GM12878 (cell line): Measurements from ENCODE around the gene TFPI2. TPM values are rescaled to one million over a fixed set of nuclear protein-coding genes. Genes with fewer than 3 reads are reported as not detected.

Experiments
- ATAC-seq: fragments of 200-7000 bp; cut with Tn5 transposase; 3 replicates; pipeline ENCODE4 v1.9.1; 2020; ENCODE audit warnings: mild to moderate bottlenecking, moderate library complexity
- BruUV-seq: library from RNA; stranded (reverse); fragments of 400-500 nt; replicated peaks from 2 replicates; lab custom pipeline; 2021; lab: Mats Ljungman, UMichigan
- CTCF ChIA-PET: fragments of 300-600 bp; sonication (Branson Sonifier 250); formaldehyde crosslinking; extraction: SDS; loops from one replicate; lab custom pipeline; 2021; ENCODE audit warnings: inconsistent platforms; lab: Yijun Ruan, JAX
- POLR2A ChIA-PET: fragments of 350-600 bp; formaldehyde crosslinking; extraction: SDS; loops from one replicate; lab custom pipeline; 2021; ENCODE audit warnings: inconsistent platforms; lab: Charles Lee
- RAD21 ChIA-PET: fragments of 300-600 bp; sonication (Branson Sonifier 250); formaldehyde crosslinking; loops from one replicate; lab custom pipeline; 2023; ENCODE audit warnings: antibody characterized with exemption; ENCODE audit not compliant: unreplicated experiment; lab: Charles Lee
- SMC1A ChIA-PET: fragments of 300-600 bp; sonication (Branson Sonifier 250); formaldehyde crosslinking; loops from one replicate; lab custom pipeline; 2023; ENCODE audit not compliant: unreplicated experiment, uncharacterized antibody; lab: Charles Lee
- DNase-seq: peaks from one replicate; pipeline ENCODE4 v3.0.0-alpha.2; 2011; ENCODE audit warnings: low read depth, low spot score
- FAIRE-seq: peaks from 3 replicates; lab custom pipeline; 2011; peaks lifted over from hg19 to GRCh38; lab: Jason Lieb, UNC
- H2AFZ ChIP-seq: 2 replicates; pipeline ENCODE4 v1.6.0; 2011; ENCODE audit warnings: low read depth, low read length, control low read depth; ENCODE audit not compliant: control insufficient read depth
- H3K27ac ChIP-seq: 2 replicates; pipeline ENCODE4 v1.5.1; 2011; ENCODE audit warnings: control low read depth; ENCODE audit not compliant: control insufficient read depth, insufficient read depth
- H3K27me3 ChIP-seq, 2 experiments: replicated peaks in 1 of 2; 2 replicates each; pipeline versions ENCODE4 v1.6.0 to v1.6.1; 2011; ENCODE audit warnings: low read length in 1 of 2; ENCODE audit not compliant: control insufficient read depth in 2 of 2, insufficient read depth in 2 of 2
- H3K36me3 ChIP-seq, 2 experiments: 2 replicates each; pipeline ENCODE4 v1.5.1; 2011; ENCODE audit warnings: low read length in 1 of 2; ENCODE audit not compliant: control insufficient read depth in 2 of 2, insufficient read depth in 2 of 2
- H3K4me1 ChIP-seq: 2 replicates; pipeline ENCODE4 v1.6.1; 2011; ENCODE audit warnings: mild to moderate bottlenecking, low read length, moderate library complexity, mixed read lengths; ENCODE audit not compliant: control insufficient read depth, insufficient read depth
- H3K4me2 ChIP-seq: 2 replicates; pipeline ENCODE4 v1.6.0; 2011; ENCODE audit warnings: control low read depth; ENCODE audit not compliant: control insufficient read depth, insufficient read depth
- H3K4me3 ChIP-seq: fragments of 200-600 bp; sonication (generic); 2 replicates; pipeline ENCODE4 v1.5.1; 2016
- H3K79me2 ChIP-seq: 2 replicates; pipeline ENCODE4 v1.6.0; 2011; ENCODE audit warnings: low read length; ENCODE audit not compliant: control insufficient read depth, insufficient read depth
- H3K9ac ChIP-seq: 2 replicates; pipeline ENCODE4 v1.8.0; 2011; ENCODE audit warnings: low read length, control low read depth, mixed read lengths; ENCODE audit not compliant: control insufficient read depth, insufficient read depth
- H3K9me3 ChIP-seq: replicated peaks from 3 replicates; pipeline ENCODE4 v1.5.1; 2011; ENCODE audit warnings: mild to moderate bottlenecking, low read length; ENCODE audit not compliant: control insufficient read depth, insufficient read depth
- H4K20me1 ChIP-seq: 2 replicates; pipeline ENCODE4 v1.6.0; 2011; ENCODE audit not compliant: control insufficient read depth, insufficient read depth
- ASH2L ChIP-seq: fragments of 300-600, 200-600 bp; sonication (generic); IDR thresholded peaks from 2 replicates; pipeline ENCODE4 v1.6.1; 2017; ENCODE audit warnings: low read depth, mild to moderate bottlenecking, borderline replicate concordance
- ATF3 ChIP-seq: IDR thresholded peaks from 2 replicates; pipeline ENCODE4 v1.6.1; 2011; ENCODE audit warnings: low read depth, mild to moderate bottlenecking, low read length, moderate library complexity, borderline replicate concordance; ENCODE audit errors: extremely low read depth
- BCLAF1 ChIP-seq: fragments of 450-650 bp; IDR thresholded peaks from 2 replicates; pipeline ENCODE4 v1.6.1; 2017; ENCODE audit warnings: antibody characterized with exemption, mild to moderate bottlenecking, moderate library complexity
- EZH2 ChIP-seq: IDR thresholded peaks from 2 replicates; pipeline ENCODE4 v1.6.1; 2012; ENCODE audit warnings: low read depth, mild to moderate bottlenecking, control low read depth, inconsistent platforms, low read length, borderline replicate concordance; ENCODE audit not compliant: control insufficient read depth
- FOS ChIP-seq: IDR thresholded peaks from 3 replicates; pipeline ENCODE4 v1.6.1; 2011; ENCODE audit warnings: borderline replicate concordance; ENCODE audit not compliant: insufficient read length; ENCODE audit errors: extremely low read depth
- MEF2A ChIP-seq: IDR thresholded peaks from 2 replicates; pipeline ENCODE4 v1.6.1; 2011; ENCODE audit warnings: low read depth, mild to moderate bottlenecking, low read length, moderate library complexity; ENCODE audit not compliant: insufficient read depth
- MTA2 ChIP-seq: fragments of 450-650 bp; IDR thresholded peaks from 2 replicates; pipeline ENCODE4 v1.6.1; 2016; ENCODE audit warnings: low read depth, mild to moderate bottlenecking, moderate library complexity
- MXI1 ChIP-seq: fragments of 150-350 bp; IDR thresholded peaks from 2 replicates; pipeline ENCODE4 v1.6.1; 2011; ENCODE audit warnings: low read depth, mild to moderate bottlenecking, inconsistent platforms, low read length, improper control_type of control experiment
- NBN ChIP-seq: fragments of 450-650 bp; IDR thresholded peaks from 2 replicates; pipeline ENCODE4 v1.6.1; 2016
- POLR2AphosphoS2 ChIP-seq: IDR thresholded peaks from 2 replicates; pipeline ENCODE4 v1.6.1; 2011; ENCODE audit warnings: low read depth, mild to moderate bottlenecking, low read length, improper control_type of control experiment, moderate library complexity
- STAT3 ChIP-seq: IDR thresholded peaks from 2 replicates; pipeline ENCODE4 v1.6.1; 2011; ENCODE audit warnings: low read depth, low read length, improper control_type of control experiment
- TARDBP ChIP-seq: IDR thresholded peaks from 2 replicates; pipeline ENCODE4 v1.6.1; 2016; ENCODE audit warnings: borderline replicate concordance
- USF2 ChIP-seq: IDR thresholded peaks from 2 replicates; pipeline ENCODE4 v1.6.1; 2011; ENCODE audit warnings: low read depth, low read length, improper control_type of control experiment, borderline replicate concordance
- WGBS: methylation state at CpG from one replicate; pipeline ENCODE4 v1.1.6; 2016; ENCODE audit warnings: low lambda C conversion rate; ENCODE audit not compliant: insufficient replicate concordance, insufficient coverage; ENCODE audit errors: missing lambda C conversion rate; 5-methylcytosine and 5-hydroxymethylcytosine counted together
- in situ Hi-C: fragments of 300-500 bp; cut with MboI; formaldehyde crosslinking; loops from 9 replicates; pipeline ENCODE4 v1.14.3; 2018; ENCODE audit warnings: mixed read lengths
- intact Hi-C: fragments of 100-400 bp; cut with micrococcal nuclease; formaldehyde crosslinking; loops from one replicate; pipeline ENCODE4 v1.14.2; 2022; ENCODE audit not compliant: unreplicated experiment
- polyA plus RNA-seq, 11 experiments: library from polyadenylated mRNA; depleted of rRNA in 4 of 11; unstranded in 6 of 11; stranded (reverse) in 5 of 11; fragments of >200 nt; fragmentation: Nextera tagmentation in 4 of 11; fragmentation: Illumina TruSeq in 1 of 11; extraction: Ambion mirVana in 4 of 11; extraction: Trizol in 1 of 11; gene quantifications; 1 replicate in 1 of 11; 2 replicates in 10 of 11; pipeline versions ENCODE4 v1.2.1 to v1.2.3, GENCODE V29; 2011 to 2016; ENCODE audit warnings: inconsistent platforms in 2 of 11, missing spikeins in 2 of 11, low read depth in 1 of 11
- total RNA-seq, 4 experiments: library from RNA; depleted of rRNA in 3 of 4; stranded (reverse); fragments of >200 nt in 3 of 4; fragmentation: Illumina TruSeq in 1 of 4; extraction: Trizol in 1 of 4; gene quantifications; 2 replicates each; pipeline versions ENCODE4 v1.2.1 to v1.2.3, GENCODE V29; 2013 to 2021
- TF ChIP-seq, protein P1 (sequence below): fragments of 450-650 bp; formaldehyde crosslinking; IDR thresholded peaks from 2 replicates; pipeline ENCODE4 v1.4.0; 2022; ENCODE audit warnings: mild to moderate bottlenecking, moderate library complexity
- TF ChIP-seq, protein P2 (sequence below): fragments of 450-650 bp; conservative IDR thresholded peaks from 2 replicates; pipeline ENCODE4 v1.6.1; 2017; ENCODE audit warnings: mild to moderate bottlenecking, moderate library complexity

The TFPI2 gene
- total and polyA plus RNA-seq, 10 of the 15 experiments (the other 5 are each of a cell fraction or from before 2014, with no cell fraction given): 0.07 to 1.1 (median 0.31) TPM; not detected in 5

- ChIA-PET CTCF (interaction anchor here (0.9 to 4.5 kb wide), 2 partner anchors 21 to 164 kb away, joined by 3 to 25 read pairs; no protein-coding TSS in a partner anchor), POLR2A (no interaction called here), SMC1A (no interaction called here), RAD21 (no interaction called here)
- no peak overlapping the region for H3K4me3 ChIP-seq
- ATAC-seq (no peak), DNase-seq (no peak), FAIRE-seq (no peak)
- H3K27ac ChIP-seq: no peak overlapping the region
- H3K4me2 ChIP-seq: no peak overlapping the region
- H3K4me1 ChIP-seq: no peaks in the 10 kb centered on the region
- WGBS: 38% methylated on average over 1 of the region's 1 CpG
- no peak overlapping the region for H2AFZ ChIP-seq
- no peaks in the 10 kb centered on the region for H3K27me3 ChIP-seq
- H3K9me3 ChIP-seq: no peaks in the 10 kb centered on the region
- H4K20me1 ChIP-seq: no peaks in the 10 kb centered on the region
- intact Hi-C loops (loop anchor here (10.0 kb wide), 1 partner anchor 59 kb away; no protein-coding TSS in a partner anchor), in situ Hi-C loops (no loop called here)
- H3K36me3 ChIP-seq: no peaks in the 10 kb centered on the region
- BruUV-seq: no TSS peak
- H3K9ac ChIP-seq: no peak overlapping the region
- no peaks in the 10 kb centered on the region for H3K79me2 ChIP-seq
- TF ChIP-seq, protein P1, sequence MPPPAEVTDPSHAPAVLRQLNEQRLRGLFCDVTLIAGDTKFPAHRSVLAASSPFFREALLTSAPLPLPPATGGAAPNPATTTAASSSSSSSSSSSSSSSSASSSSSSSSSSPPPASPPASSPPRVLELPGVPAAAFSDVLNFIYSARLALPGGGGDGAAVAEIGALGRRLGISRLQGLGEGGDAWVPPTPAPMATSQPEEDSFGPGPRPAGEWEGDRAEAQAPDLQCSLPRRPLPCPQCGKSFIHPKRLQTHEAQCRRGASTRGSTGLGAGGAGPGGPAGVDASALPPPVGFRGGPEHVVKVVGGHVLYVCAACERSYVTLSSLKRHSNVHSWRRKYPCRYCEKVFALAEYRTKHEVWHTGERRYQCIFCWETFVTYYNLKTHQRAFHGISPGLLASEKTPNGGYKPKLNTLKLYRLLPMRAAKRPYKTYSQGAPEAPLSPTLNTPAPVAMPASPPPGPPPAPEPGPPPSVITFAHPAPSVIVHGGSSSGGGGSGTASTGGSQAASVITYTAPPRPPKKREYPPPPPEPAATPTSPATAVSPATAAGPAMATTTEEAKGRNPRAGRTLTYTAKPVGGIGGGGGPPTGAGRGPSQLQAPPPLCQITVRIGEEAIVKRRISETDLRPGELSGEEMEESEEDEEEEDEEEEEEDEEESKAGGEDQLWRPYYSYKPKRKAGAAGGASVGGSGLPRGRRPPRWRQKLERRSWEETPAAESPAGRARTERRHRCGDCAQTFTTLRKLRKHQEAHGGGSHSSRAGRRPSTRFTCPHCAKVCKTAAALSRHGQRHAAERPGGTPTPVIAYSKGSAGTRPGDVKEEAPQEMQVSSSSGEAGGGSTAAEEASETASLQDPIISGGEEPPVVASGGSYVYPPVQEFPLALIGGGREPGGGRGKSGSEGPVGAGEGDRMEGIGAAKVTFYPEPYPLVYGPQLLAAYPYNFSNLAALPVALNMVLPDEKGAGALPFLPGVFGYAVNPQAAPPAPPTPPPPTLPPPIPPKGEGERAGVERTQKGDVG (CRISPR knock-in tag): no peak
- TF ChIP-seq EZH2 (no peak), MXI1 (no peak), MEF2A (no peak), FOS (no peak), TARDBP (no peak), MTA2 (no peak), POLR2AphosphoS2 (no peak), STAT3 (no peak), BCLAF1 (no peak), NBN (no peak), USF2 (no peak), ATF3 (no peak), ASH2L (no peak)
- TF ChIP-seq, protein P2, sequence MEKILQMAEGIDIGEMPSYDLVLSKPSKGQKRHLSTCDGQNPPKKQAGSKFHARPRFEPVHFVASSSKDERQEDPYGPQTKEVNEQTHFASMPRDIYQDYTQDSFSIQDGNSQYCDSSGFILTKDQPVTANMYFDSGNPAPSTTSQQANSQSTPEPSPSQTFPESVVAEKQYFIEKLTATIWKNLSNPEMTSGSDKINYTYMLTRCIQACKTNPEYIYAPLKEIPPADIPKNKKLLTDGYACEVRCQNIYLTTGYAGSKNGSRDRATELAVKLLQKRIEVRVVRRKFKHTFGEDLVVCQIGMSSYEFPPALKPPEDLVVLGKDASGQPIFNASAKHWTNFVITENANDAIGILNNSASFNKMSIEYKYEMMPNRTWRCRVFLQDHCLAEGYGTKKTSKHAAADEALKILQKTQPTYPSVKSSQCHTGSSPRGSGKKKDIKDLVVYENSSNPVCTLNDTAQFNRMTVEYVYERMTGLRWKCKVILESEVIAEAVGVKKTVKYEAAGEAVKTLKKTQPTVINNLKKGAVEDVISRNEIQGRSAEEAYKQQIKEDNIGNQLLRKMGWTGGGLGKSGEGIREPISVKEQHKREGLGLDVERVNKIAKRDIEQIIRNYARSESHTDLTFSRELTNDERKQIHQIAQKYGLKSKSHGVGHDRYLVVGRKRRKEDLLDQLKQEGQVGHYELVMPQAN: no peak
Measured at GRCh38 chr7:93923942-93924341, 33.4 kb upstream of the TFPI2 start.
